CD4-positive, alpha-beta T cell treated with Interleukin-17A for 4 hours (primary cell): ENCODE measurements around the gene PRKD1.
"Not testable (repeated sequence)": the region's sequence is repeated elsewhere in the genome, so short reads cannot be mapped to it uniquely, and the experiment has no call there.

Experiments used
- DNase-seq: peaks from one replicate; pipeline ENCODE4 v3.0.0-alpha.2; 2020; ENCODE audit warnings: mixed read lengths

The PRKD1 gene

DNA sequence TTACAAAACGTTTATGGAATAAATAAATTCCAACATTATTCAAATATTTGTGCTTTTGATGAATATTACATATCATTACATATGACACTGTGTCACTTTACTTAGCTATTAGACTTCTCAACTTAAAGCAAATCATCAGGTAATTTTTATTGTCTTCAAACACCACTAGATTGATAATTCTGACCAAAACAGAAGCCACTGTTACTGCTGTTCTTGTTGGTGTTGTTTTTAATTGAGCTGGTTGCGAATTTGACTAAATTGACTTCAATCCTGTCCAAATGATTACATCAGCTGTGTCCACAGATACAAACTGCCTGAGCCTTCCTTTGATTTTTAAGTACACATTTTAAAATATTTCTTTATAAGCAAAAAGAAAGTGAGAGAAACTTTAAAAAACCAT is 29.2 kb downstream of the PRKD1 start:
- DNase-seq = no peak

DNA sequence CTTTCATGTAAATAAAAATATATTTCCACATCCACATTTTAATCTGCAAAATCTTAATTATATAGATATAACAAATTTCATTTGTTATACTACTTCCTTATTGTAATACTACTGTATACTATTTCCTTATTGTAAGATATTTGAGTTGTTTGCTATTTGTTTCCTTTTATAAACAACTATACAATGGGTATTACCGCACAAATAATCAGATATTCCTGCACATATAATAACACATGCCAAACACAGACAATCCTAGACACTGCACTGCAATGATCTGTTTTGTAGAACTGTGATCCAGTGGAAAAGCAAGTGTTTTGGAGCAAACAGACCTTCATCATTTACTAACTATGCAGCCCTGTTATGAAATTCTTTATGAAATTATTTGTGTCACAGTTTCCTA is 30.5 kb downstream of the PRKD1 start:
- no peak for DNase-seq

DNA sequence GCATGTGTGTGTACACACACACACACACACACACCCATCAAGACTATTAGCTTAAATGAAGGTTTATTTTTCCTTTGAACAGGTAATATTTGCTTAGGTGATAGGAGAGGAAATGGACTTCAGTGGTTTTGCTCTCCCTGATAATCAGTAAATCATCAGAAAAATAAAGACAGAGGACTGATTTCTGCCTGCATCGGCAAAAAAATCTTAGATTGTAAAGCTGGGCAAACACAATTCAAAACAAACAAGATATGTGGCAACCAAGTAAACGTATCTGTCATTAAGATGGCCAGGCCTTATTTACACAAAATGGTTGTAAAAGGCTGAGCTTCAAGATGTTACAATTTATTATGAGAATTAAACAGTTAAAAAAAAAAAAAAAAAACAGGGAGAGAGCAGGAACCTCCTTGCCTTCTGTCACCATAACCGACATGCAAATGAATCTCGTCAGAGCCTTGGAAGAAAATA is 31.3 kb downstream of the PRKD1 start:
- DNase-seq = no peak

DNA sequence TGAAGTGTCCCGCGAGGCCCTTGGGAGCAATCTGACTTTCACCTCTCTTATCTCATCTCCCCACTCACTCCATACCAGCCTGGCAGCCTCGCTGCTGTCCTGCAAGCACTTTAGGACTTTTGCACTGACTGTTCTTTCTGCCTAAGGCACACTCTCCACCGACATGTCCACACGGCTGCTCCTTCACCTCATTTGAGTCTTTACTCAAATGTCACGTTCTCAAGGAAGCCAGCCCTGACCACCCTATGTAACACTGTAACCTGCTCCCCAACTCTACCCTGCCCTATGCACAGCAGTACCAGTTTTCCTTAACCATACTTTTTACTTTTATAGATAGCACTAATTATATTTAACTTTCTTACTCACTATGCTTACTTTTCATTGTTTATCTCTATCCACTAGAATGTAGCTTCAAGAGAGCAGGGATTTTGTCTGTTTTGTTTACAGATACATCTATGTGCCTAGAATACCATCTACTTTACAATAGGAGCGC is 32.0 kb downstream of the PRKD1 start:
- no peak for DNase-seq

DNA sequence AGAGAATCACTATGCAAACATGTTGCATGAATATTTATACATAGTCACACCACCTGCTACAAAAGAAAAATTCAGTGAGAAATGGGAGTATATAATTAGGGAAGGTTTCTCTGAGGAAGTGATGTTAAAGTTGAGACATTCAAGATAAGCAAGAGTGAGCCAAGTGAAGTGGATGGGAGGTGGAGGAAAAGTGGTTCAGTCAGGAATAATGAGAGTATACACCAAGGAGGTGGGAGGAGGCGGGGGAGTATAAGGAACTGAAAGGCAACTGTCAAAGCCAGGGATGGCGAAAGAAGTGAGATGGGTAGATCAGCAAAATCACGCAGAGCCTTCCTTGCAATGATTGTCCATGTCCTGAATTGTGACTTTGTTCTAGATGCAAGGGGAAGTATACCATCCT is 33.7 kb downstream of the PRKD1 start:
- no peak for DNase-seq

DNA sequence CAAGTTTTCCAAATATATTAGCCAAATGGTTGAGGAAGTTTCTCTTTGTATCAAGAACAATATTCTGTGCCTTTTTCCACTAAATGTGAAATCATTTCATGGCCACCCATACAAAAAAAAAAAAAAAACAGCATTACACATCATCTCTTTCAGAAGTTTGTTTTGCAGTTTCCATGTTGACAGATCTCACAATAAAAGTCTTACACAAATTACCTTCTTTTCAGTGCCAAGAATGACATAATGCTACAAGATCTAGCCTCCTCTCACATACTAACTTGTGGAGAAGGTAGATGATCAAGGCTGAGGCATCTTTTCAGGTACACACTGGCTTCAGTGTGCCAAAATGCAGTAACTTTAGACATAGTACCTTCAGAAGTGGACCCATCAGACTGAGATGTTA is 35.3 kb downstream of the PRKD1 start:
- no peak for DNase-seq

DNA sequence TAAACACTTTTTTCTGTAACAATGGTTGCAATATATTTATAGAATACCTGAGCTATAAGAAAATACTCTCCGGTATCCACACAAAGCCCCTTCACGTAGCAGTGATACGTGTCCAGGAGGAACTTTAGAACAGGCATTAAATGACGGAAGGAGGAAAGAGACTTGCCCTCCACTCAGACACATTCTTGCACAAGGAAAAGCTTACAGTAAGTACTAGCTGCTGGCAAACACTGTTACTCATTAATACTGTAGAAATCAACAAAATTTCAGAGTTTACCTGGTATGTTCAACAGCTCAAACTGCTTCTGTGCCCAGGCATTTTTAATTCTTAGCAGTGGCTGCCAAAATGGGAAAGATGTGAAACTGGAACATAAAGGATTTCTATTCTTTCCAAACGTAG is 41.7 kb downstream of the PRKD1 start:
- DNase-seq = no peak

DNA sequence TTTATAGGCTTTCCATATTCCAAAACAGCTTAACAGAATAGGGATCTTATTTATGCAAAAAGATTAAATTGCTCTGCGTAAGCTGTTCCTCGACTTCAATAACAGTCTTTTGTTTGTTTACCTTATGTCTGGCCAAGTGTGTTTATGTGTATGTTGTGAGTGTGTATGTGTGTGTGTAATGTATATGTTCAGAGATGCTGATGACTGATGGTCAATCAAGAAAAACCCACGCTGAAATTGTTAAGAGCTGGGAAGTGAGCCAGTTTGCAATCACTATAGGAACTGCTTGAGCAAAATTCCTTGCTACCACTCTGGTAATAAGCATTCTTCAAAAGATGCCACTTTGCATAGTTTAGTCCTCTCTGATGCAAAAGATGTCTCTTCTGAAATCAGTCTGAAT is 59.6 kb downstream of the PRKD1 start:
- DNase-seq = no peak

DNA sequence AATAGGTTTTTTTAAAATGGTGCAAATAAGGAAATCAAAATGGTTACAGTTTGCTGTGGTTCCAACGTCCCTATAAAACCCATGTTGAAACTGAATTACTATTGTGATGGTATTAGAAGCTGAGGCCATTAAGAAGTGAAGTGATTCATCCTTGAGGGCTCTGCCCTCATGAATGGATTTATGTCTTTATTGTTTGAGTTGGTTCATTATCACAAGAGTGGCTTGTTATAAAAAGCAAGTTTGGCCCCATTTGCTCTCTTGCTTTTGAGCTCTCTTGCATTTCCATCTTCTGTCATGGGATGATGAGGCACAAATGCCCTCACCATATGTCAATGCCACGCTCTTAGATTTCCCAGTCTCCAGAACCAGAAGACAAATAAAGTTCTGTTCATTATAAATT is 62.3 kb downstream of the PRKD1 start:
- no peak for DNase-seq

DNA sequence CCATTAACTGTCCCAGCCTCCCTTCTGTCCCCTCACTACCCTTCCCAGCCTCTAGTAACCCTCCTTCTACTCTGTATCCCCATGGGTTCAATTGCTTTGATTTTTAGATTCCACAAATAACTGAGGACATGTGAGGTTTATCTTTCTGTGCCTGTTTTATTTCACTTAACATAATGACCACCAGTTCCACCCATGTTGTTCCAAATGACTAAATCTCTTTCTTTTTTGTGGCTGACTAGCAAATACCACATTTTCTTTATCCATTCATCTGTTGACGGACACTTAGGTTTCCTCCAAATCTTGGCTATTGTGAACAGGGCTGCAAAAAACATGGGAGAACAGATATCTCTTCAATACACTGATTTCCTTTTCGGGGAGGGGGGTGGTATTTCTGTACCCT is 65.7 kb downstream of the PRKD1 start:
- no peak for DNase-seq

DNA sequence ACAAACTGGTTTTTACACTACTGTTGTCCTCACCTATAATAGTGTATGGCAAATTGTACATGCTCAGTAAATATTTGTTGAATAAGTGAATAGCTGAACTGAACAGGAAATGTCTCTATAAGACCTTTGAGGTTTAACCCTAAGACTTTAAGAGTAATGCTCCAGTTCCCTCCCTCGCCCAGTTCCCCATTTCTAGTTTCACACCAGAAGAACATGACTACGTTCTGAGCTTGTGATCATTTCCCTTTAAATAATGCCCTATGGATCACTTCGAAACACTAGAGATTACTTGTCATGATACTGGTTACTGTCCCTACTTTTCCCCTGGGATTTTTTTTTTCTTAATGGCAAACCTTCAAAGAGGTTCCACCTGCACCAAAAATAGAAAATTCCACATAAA is 69.3 kb downstream of the PRKD1 start:
- no peak for DNase-seq

DNA sequence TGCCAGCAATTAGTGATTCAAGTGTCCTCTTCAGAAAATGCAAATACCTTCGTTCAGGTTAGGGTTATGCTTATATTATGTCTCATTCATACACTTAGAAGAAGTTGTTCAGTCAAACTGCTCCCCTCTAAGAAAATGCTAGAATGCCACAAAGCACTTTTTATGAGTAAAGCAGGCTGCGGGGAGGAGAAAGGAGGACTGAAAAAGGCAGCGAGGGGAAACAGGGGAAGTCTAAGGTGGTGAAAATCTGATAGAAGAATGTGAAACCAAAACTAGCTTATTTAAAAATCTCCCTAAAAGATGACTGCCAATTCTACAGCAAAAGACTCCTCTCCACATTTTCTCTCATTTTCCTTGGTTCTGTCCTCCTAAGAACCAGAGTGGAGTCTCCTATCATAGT is 70.1 kb downstream of the PRKD1 start:
- DNase-seq = no peak

DNA sequence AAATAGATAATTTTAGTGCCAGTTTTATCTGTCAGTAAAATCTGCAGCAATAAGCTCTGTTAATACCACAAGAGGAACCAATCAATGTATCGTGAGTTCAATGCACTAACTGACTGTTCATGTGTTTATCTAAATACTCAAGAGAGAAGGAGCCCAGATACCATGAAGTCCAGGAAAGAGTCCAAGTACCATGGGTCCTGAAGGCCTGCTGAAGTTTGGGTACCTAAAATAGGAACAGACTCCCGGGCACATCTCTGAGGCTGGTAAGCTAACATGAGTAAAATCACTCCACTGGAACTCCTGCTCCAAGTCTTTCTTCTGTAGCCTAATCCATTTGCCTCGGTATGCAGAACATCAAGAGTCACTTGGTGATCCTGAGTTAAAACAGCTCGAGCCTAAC is 71.1 kb downstream of the PRKD1 start:
- DNase-seq = no peak

DNA sequence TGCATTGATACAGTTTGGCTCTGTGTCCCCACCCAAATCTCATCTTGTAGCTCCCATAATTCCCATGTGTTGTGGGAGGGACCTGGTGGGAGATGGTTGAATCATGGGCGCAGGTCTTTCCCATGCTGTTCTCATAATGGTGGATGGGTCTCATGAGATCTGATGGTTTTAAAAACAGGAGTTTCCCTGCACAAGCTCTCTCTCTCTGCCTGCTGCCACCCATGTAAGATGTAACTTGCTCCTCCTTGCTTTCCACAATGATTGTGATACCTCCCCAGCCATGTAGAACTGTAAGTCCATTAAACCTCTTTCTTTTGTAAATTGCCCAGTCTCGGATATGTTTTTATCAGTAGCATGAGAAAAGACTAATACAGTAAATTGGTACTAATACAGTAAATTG is 74.0 kb downstream of the PRKD1 start:
- DNase-seq = not testable (repeated sequence)

DNA sequence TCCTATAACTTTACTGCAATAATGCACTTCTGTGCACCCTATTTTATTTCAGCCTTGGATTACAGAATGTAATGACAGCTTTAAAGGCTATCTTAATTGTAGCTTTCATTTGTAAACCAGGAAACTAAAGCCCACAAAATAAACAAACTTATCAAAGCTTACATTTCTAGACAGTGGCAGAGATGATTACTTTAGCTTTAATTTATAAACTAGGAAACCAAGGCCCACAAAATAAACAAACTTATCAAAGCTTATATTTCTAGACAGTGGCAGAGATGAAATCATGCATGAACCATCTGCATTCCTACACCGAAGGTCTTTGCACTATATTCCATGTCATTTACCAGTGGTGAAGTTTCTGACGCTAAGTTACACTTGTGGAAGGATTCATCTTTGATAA is 74.4 kb downstream of the PRKD1 start:
- DNase-seq = no peak

DNA sequence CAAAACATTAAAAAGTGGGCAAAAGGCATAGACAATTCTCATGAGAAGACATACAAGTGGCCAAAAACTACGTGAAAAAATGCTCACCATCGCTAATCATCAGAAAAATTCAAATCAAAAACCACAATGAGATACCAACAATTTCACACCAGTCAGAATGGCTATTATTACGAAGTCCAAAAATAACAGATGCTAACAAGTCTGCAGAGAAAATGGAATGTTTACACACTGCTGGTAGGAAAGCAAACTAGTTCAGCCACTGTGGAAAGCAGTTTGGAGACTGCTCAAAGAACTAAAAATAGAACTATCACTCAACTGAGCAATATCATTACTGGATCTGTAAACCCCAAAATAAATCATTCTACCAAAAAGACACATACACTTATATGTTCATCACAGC is 76.2 kb downstream of the PRKD1 start:
- no peak for DNase-seq

DNA sequence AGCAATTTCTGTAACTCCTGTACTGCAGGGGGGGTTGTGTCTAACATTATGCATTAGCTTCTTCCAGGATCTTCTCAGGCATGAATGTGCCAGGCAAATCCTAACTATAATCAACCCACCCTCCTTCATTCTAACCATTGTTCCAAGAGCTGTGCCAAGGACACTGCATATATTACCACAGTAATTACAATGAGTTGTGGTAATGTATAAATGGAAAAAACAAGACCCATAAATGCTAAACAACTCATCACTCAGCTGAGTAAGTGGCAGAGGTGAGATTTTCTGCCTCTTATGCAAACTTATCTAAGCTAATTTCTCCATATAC is 80.6 kb downstream of the PRKD1 start:
- DNase-seq = no peak

DNA sequence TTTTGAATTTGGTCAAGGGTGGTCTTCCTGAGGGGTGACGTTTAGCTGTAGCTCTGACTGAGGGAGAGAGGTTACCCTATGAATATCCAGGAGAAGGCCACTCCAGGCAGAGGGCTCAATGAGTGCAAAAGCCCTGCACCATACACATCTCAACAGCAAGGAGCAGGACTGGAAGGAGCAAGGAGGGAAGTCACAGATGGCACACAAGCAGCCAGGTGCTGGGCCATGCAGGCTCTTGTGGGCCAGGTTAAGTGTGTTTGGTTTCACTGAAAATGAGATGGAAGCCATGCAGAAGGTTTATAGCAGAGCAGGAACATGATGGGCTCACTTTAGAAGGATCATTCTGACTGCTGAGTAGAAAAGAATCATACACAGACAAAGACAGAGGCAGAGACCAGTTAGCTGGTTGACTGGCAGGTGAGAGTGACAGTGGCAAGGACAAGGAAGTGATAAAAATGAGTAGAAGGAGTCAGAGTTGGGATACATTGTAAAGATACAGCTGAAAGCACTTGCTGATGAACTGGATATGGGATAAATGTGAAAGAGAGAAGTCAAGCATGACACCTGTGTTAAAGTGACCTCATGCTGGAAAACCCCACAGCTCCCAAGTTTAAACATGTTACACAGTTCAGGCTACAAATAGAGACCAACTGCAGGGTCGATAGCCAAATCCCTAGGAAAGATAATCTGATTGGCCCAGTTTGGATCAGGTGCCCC is 81.2 kb downstream of the PRKD1 start:
- no peak for DNase-seq

DNA sequence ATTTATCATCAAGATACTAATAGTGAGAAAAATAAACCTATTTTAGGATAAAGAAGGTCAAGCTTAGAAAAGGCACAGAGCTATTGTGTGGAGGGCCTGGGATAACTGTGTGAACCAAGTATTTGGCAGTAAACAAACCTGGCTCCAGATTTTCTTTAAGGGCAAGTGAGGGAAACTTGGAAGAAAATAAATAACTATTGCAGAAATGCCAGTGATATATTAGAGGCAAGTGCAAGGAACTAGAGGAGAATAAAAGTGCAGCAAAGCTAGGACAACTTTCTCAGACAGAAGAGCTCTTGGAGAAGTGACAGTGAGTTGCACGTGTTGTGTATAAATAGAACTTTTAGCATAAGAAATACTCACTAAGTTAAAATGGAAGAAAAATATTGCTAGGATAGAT is 83.7 kb downstream of the PRKD1 start:
- DNase-seq = no peak

DNA sequence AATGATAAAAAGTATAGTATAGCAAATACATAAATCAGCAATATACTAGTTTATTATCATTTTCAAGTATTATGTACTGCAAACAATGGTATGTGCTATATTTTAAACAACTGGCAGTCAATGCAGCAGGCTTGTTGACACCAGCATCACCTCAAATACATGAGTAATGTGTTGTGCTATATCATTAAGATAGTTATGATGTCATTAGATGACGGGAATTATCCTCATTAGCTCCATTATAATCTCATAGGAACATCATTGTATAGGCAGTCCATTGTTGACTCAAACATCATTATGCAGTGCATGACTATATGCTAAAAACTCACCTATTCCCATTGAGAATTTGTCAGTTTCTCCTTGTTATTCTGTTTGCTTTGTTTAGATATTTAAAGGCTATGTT is 85.4 kb downstream of the PRKD1 start:
- no peak for DNase-seq

DNA sequence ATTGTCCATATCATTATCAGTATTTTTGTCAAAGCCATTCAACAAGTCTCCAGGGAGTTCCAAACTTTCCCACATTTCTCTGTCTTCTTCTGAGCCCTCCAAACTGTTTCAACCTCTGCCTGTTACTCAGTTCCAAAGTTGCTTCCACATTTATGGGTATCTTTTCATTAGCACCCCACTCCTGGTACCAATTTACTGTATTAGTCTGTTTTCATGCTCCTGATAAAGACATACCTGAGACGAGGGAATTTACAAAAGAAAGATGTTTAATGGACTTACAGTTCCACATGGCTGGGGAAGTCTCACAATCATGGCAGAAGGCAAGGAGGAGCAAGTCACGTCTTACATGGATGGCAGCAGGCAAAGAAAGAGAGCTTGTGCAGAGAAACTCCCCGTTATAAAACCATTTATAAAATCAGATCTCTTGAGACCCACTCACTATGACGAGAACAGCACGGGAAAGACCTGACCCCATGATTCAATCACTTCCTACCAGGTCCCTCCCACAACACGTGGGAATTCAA is 87.2 kb downstream of the PRKD1 start:
- DNase-seq = not testable (repeated sequence)

DNA sequence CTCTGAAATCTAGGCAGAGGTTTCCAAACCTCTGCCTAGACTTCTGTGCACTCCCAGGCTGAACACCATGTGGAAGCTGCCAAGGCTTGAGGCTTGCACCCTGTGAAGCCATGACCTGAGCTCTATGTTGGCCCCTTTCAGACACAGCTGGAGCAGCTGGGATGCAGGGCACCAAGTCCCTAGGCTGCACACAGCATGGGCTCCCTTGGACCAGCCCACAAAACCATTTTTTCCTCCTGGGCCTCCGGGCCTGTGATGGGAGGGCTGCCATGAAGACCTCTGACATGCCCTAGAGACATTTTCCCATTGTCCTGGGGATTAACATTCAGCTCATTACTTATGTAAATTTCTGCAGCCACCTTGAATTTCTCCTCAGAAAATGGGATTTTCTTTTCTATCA is 88.0 kb downstream of the PRKD1 start:
- not testable (repeated sequence) for DNase-seq

DNA sequence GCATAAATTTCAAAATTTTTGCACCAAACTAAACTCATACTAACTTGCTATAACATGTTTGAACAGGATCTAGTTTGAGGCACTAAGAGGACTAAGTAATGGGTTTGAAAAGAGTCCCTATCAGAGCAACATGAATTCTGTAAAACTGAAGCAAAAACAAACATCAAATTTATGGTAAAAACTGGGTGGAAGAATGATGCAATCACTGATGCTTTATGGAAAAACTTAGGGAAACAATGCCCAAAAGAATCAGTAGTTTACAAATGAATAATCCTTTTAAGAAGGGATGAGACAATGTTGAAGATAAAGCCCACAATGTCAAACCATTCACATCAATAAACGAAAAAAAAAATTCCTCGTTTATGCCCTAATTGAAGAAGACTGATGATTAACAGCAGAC is 88.9 kb downstream of the PRKD1 start:
- DNase-seq = no peak

DNA sequence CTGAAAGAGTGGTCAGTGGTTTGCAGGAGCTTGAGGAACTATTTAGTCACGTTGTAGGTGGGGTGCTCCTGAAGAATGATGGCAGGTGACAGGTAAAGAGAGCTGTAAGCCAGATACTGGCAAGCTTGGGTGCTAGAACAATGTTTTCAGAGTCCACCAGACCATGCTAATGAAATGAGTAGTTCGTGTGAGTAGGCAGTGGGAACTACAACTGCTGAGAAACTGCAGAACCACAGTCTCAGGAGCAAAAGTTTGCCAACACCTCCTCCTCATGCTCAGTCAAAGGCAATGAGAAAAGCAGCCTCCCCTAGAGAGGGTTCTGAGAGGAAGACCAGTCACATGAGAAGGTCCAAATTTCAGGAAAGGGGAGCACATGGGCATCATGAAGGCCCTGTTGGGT is 91.3 kb downstream of the PRKD1 start:
- DNase-seq = no peak

DNA sequence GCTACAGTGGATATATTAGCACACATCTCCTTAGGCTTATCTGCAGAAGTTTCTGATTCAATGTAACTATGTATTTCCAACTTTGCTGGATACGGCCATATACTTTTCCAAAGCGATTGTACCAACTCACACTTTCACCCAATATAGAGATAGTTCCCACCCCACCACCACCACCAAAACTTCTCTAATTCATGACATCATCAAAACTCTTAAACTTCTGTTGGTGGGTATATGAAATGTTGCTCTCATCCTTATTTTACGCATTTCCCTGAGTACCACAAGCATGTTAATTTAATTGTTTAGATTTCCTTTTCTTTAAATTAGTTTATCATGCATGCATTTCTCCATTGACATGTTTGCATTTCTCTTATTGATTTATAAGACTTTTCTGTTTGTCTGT is 95.6 kb downstream of the PRKD1 start:
- DNase-seq = no peak
